C4-2B (cell line): ENCODE measurements around the gene TDP2.

ENCODE experiments used
- H3K27ac ChIP-seq: fragments of 450-650 bp; 2 replicates; pipeline ENCODE4 v1.5.1; 2017
- ZFX ChIP-seq: fragments of 450-650 bp; IDR thresholded peaks from 2 replicates; pipeline ENCODE4 v1.6.1; 2017
- TF ChIP-seq, protein P1 (sequence below): fragments of 450-650 bp; conservative IDR thresholded peaks from 2 replicates; pipeline ENCODE4 v1.5.1; 2017; ENCODE audit warnings: mild to moderate bottlenecking

Gene TDP2

GRCh38 chr6:24666641-24667377 is at the start of gene TDP2, which contains the start of gene ACOT13:
Gene TDP2, minus strand, starts transcription at chr6:24666899. Its CDS starts 37 bp downstream, at chr6:24666862.
Gene ACOT13, plus strand, starts transcription at chr6:24667077. Its CDS starts 187 bp downstream, at chr6:24667264.
- TF ChIP-seq, protein P1, sequence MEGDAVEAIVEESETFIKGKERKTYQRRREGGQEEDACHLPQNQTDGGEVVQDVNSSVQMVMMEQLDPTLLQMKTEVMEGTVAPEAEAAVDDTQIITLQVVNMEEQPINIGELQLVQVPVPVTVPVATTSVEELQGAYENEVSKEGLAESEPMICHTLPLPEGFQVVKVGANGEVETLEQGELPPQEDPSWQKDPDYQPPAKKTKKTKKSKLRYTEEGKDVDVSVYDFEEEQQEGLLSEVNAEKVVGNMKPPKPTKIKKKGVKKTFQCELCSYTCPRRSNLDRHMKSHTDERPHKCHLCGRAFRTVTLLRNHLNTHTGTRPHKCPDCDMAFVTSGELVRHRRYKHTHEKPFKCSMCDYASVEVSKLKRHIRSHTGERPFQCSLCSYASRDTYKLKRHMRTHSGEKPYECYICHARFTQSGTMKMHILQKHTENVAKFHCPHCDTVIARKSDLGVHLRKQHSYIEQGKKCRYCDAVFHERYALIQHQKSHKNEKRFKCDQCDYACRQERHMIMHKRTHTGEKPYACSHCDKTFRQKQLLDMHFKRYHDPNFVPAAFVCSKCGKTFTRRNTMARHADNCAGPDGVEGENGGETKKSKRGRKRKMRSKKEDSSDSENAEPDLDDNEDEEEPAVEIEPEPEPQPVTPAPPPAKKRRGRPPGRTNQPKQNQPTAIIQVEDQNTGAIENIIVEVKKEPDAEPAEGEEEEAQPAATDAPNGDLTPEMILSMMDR: peak; percentile 51
- 0 out of 2 replicates have a peak, but pooled peaks have one; percentile 21 for TF ChIP-seq ZFX
- H3K27ac ChIP-seq: peak within 1 kb of the TSS; percentile 81

DNA sequence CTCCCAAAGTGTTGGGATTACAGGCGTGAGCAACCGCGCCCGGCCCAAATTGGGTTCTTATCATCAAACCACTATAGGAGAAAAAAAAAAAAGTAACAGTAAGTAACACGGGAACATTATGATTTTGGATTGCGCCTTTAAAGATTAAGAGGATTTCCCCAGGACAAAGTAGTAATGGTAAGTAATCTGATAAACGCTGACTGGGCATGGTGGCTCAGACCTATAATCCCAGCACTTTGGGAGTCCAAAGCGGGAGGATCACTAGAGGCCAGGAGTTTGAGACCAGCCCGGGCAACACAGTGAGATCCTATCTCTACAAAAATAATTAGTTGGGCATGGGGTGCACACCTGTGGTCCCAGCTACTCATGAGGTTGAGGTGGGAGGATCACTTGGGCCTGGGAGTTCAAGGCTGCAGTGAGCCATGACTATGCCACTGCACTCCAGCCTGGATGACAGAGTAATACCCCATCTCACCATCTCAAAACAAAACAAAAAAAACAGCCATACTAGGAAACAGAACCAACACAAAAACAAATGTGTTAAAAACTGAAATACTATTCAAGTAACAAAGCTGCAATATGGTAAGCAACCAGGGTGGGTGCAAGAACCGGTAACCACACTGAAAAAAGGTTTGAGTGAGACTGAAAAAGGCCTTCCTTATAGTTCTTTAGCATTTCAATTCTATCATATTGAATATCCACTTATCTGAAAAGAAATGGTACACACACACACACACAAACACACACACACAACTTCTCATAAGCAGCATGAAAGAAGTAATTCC is 44.0 kb upstream of the TDP2 start:
- TF ChIP-seq ZFX: no peak
- TF ChIP-seq, protein P1: no peak

GRCh38 chr6:24709014-24709711 is 42.5 kb upstream of the TDP2 start:
- TF ChIP-seq, protein P1: no peak
- TF ChIP-seq ZFX: no peak

More for the DNA sequence above, 44.0 kb upstream of the TDP2 start:
- H3K27ac ChIP-seq: no peak overlapping the region

DNA sequence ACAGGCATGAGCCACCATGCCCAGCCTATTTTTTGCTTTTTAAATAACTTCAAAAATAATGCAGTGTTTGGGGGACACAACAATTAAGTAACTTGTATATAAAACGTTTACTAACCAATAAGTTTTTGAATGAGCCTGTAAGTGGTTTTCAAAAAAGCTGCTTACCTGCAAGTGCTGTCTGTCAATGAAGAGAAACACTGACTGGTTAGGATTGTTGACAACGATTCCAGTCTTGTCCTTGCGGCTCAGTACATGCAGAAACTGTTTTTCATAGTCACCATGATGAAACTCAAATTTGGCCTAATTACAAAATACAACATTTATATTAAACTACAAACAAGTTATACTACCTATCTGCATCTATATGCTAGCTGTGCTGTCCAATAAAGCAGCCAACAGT is 41.9 kb upstream of the TDP2 start:
- TF ChIP-seq, protein P1: no peak
- TF ChIP-seq ZFX: no peak
- H3K27ac ChIP-seq: no peak overlapping the region

More at GRCh38 chr6:24709014-24709711, 42.5 kb upstream of the TDP2 start:
- no peak overlapping the region for H3K27ac ChIP-seq

DNA sequence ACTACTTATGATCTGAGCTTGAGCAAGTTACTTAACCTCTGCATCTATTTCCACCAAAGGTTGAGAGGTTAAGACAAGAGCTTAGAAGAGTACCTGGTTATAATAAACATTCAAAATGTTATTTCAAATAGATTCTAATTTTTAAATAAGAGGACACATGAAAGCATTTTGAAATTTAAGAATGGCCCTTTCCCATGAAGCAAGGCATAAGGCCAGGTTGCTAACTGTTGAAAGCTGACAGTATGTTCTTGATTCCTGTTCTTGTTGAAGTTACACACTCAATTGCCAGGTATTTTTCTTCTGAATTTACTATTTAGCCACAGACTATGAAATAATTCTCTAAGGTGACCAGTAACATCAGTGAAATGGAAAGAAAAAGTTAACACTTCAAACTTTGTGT is 37.8 kb upstream of the TDP2 start:
- no peak overlapping the region for H3K27ac ChIP-seq
- no peak for TF ChIP-seq ZFX
- TF ChIP-seq, protein P1: no peak

- TF ChIP-seq ZFX: no peak
- TF ChIP-seq, protein P1: no peak
- H3K27ac ChIP-seq: no peak overlapping the region
These were observed 36.1 kb upstream of the TDP2 start for GRCh38 chr6:24702720-24703282.
